D721Med (cell line): ENCODE results near the gene TSPAN16.
"Not testable (repeated sequence)": the region's sequence is repeated elsewhere in the genome, so short reads cannot be mapped to it uniquely, and the experiment has no call there.

Experiments used
- DNase-seq: peaks from one replicate; pipeline ENCODE4 v3.0.0; 2011; ENCODE audit warnings: low spot score; ENCODE audit not compliant: insufficient read length
- FAIRE-seq: peaks from 2 replicates; lab custom pipeline; 2011; peaks lifted over from hg19 to GRCh38; lab: Jason Lieb, UNC
- CTCF ChIP-seq: IDR thresholded peaks from 2 replicates; pipeline ENCODE4 v1.5.1; 2012; ENCODE audit warnings: mild to moderate bottlenecking, control low read depth; ENCODE audit not compliant: insufficient read depth; ENCODE audit errors: missing control alignments

TSPAN16 gene

DNA sequence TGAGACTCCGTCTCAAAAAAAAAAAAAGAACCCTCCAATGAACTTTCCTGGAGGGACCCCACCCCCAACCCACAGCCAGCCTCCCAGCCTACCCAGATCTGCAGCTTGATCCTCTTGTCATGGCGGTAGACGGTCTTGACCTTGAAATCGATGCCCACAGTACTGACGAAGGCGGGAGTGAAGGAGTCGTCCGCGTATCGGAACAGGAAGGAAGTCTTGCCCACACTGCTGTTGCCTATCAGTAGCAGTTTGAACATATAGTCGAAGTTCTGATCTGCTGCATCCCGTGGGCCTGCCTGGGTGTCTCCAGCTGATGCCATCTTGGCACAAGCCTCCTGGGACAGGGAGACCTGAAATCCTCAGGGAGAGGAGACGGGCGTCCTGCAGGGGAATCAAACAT, 41.1 kb downstream of the TSPAN16 start:
- no peak for FAIRE-seq
- no peak for TF ChIP-seq CTCF
- no peak for DNase-seq

DNA sequence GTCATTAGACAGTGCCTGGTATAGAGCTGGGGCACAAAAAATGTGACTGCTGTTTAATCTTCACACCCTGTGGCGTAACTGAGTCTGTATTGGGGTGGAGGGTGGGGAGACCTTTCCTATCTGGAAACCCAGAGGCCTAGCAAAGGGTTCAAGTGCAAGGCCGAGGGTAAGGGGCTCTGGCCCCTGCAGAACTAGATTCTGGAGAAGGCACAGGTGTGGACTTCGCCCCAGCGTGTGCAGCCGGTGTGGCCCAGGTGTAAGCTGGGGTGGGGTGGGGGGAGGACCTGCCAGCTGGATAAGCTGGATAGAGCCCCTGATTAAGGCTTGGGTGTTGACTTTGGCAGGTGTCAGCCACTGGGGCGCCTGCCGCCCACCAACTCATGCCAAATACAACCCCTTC, 42.2 kb downstream of the TSPAN16 start:
- DNase-seq (no peak), FAIRE-seq (no peak)
- TF ChIP-seq CTCF = no peak

- FAIRE-seq = no peak
- no peak for DNase-seq
- TF ChIP-seq CTCF = no peak
These were observed 42.8 kb downstream of the TSPAN16 start for GRCh38 chr19:11338569-11339253.

GRCh38 chr19:11339254-11340098, 43.5 kb downstream of the TSPAN16 start, which contains the start of gene RAB3D:
Gene RAB3D (minus strand): TSS chr19:11339657. CDS start chr19:11337399, 2,258 bp downstream.
- TF ChIP-seq CTCF = no peak
- no peak for FAIRE-seq
- peak; percentile 99 for DNase-seq

- not testable (repeated sequence) for FAIRE-seq
These were observed 44.1 kb downstream of the TSPAN16 start for GRCh38 chr19:11340099-11340467.

GRCh38 chr19:11342429-11342828, 46.5 kb downstream of the TSPAN16 start:
- no peak for TF ChIP-seq CTCF
- DNase-seq = no peak
- no peak for FAIRE-seq

More at GRCh38 chr19:11340099-11340467, 44.1 kb downstream of the TSPAN16 start:
- not testable (repeated sequence) for DNase-seq

DNA sequence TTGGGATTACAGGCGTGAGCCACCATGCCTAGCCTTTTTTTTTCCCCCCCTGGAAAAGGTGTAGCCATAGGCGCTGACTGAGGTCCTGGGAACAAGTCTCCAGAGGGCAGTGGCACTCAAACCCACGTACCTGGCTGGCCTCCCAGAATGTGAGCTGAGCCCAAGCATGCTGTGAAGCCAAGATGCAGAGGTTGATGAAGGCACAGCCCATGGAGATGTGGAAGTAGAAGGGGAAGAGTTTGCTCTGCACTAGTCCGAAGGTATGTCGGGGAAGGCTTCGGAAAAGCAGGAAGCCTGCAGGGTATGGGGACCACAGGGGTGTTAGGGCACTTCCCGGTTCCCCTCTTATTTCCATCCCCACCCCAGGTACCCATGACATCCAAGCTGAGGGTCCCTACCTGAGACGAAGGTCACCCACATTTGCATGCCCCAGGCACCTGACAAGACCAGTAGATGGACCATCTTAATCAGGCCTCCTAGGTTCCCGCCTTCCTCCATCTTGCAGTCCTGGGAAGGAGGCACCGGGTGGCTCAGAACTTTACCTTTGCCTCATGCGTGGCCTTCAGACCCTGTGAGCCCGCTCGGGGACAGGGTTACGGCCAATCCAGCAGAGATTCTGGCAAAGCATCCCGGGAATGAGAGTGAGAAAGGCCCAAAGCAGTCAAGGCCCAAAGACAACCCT, 49.3 kb downstream of the TSPAN16 start:
- DNase-seq (no peak), FAIRE-seq (no peak)
- TF ChIP-seq CTCF = no peak
